GM12873 (cell line): ENCODE data around the gene VPS13D.

Experiments
- TF ChIP-seq, protein P1 (sequence below): IDR thresholded peaks from 2 replicates; pipeline ENCODE4 v1.5.1; 2012; ENCODE audit warnings: low read depth, mild to moderate bottlenecking, moderate library complexity, low read length, control low read depth; ENCODE audit not compliant: insufficient read depth; ENCODE audit errors: missing control alignments

VPS13D gene

DNA sequence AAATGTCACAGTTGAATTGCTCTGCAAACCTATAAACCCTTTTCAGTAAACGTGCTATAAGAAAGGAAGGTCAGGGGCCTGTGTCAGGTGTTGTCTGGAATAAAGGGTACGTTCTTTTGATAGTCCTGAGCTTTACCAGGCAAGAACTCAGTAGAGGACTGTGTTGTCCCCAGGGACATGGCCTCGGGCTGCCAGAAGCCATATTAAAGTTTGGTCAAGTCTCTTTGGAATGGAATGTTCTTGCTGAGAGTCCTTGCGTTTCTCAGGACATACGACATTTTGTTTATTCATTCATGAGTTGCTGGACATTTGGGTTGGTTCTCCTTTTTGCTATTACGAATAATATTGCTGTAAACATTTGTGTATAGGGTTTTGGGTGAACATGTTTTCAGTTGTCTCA lies 16.8 kb downstream of the VPS13D start:
- TF ChIP-seq, protein P1, sequence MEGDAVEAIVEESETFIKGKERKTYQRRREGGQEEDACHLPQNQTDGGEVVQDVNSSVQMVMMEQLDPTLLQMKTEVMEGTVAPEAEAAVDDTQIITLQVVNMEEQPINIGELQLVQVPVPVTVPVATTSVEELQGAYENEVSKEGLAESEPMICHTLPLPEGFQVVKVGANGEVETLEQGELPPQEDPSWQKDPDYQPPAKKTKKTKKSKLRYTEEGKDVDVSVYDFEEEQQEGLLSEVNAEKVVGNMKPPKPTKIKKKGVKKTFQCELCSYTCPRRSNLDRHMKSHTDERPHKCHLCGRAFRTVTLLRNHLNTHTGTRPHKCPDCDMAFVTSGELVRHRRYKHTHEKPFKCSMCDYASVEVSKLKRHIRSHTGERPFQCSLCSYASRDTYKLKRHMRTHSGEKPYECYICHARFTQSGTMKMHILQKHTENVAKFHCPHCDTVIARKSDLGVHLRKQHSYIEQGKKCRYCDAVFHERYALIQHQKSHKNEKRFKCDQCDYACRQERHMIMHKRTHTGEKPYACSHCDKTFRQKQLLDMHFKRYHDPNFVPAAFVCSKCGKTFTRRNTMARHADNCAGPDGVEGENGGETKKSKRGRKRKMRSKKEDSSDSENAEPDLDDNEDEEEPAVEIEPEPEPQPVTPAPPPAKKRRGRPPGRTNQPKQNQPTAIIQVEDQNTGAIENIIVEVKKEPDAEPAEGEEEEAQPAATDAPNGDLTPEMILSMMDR: no peak

DNA sequence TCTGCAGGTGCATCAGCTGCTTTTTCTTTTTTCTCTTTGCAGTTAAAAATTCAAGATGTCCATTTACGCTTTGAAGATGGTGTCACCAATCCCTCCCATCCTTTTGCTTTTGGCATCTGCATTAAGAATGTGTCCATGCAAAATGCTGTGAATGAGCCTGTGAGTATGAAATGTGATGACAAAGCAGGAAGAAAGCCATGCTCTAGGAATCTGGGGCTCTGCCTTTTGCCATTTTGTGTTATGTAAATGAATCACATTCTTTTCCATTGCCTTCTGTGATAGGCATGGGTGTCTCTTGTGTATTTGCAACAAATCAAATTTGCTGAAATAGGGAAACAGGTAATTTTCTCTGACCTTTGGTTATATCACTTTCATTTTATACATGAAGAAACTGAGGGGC lies 19.4 kb downstream of the VPS13D start:
- TF ChIP-seq, protein P1: no peak

DNA sequence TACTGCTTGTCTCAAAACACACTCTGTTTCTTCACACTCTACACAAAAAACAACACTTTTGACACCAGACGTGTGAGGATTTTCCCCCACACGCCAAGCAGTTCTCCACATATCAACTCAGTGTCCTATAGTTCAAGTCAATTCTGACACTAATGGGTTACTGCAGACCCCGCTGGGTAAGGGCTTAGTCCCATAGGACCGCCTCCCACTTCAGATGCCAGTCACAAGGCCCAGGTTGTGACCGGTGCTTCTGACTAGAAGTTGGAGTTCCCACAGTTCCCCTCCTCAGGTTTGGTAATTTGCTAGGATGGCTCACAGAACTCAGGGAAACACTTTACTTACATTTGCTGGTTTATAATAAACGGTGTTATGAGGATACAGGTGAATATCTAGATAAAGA lies 19.9 kb downstream of the VPS13D start:
- TF ChIP-seq, protein P1: no peak

DNA sequence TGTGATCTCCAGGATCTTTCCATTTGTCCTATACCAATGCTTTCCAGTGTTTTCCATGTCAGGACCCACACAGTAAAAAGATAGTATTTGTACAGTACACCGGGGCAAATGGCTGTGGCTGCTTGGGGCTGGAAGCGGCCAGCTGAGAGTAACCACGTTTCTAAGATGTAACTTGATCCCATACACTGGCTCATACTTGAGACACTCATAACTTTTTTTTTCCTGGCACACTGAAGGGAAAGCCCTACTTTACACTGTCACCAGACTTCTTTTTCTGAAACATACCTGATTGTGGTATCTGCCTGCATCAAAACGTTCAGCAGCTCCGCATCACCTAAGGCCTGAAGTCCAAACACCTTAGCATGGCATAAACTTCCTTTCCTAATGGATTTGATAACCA lies 21.6 kb downstream of the VPS13D start:
- TF ChIP-seq, protein P1: no peak

DNA sequence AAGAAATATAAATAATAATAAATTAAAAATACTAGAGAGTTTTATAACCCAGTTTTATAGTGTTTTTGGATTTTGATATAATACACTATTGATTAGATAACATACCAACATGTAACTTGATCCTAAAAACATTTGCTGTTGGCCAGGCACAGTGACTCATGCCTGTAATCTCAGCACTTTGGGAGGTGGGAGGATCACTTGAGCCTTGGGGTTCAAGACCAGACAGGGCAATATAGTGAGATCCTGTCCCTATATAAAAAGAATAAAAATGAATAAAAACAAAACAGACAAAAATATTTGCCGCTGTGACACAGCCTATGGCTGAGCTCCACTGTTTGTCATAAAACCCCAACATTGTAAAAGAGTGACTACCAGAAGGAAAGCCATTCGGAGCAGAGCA lies 26.1 kb downstream of the VPS13D start:
- TF ChIP-seq, protein P1: no peak

DNA sequence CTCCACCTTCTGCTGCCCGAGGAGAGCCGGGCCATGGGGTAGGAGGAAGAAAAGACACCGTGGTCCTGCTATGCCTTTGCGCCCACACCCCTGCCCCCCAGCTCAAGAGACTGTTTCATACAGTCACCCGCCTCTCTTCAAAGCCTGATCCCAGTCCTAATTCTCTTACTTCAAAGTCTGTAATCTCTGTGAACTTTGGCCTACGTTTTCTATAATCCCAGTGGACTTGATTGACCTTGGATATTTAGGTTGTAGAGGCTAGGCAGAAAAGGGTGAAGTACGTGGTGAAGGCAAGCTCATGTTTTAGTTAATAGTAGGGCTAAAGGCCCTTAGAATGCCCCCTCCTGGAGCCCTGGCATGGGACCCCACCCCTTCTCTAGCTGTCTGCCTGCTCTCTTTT lies 28.4 kb downstream of the VPS13D start:
- TF ChIP-seq, protein P1: no peak

DNA sequence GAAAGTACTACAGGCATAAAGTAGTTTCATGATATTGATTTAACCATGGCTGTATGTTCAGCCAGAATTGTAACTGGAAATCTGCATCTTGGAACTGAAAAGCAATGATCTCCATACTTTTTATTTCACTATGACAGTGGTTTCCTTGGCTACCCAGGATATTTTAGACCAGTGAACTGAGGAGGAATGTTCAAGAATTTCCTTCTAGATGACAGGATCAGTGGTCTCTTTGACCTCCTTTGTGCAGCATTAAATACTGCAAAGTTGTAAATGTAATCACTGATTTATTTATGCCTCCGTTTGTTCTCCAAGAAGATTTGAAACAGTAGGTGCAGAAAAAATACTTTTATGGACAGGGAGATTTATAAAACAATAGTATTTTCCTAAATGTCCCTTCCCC lies 39.5 kb downstream of the VPS13D start:
- TF ChIP-seq, protein P1: no peak
